A549 treated with AZD2906 at 1 μM for 4 hours (cell line): Measurements from ENCODE around the gene CHRM1. TPM values are rescaled to one million over a fixed set of nuclear protein-coding genes. Genes with fewer than 3 reads are reported as not detected.

Source experiments
- total RNA-seq: library from RNA; stranded (reverse); fragments of 200-300 nt; extraction: Qiagen RNA extraction; gene quantifications from 5 replicates; pipeline ENCODE4 v1.2.3, GENCODE V29; 2022

Gene CHRM1
- 0.03 to 0.08 TPM (median 0.07 TPM) in 4 of 5 replicates, not detected in the other for total RNA-seq

GRCh38 chr11:62921201-62921572 is at the start of gene CHRM1:
Gene CHRM1, minus strand, starts transcription at chr11:62921363. Its CDS starts 10,263 bp downstream, at chr11:62911100.

GRCh38 chr11:62880803-62881578 is 40.2 kb downstream of the CHRM1 start, which contains the start of gene SLC3A2:
Gene SLC3A2, plus strand, starts transcription at chr11:62880896. Its CDS starts 128 bp downstream, at chr11:62881024.

Other genes starting within 250 kb of the CHRM1 start
- gene UQCC3, start 249.7 kb downstream of the CHRM1 start, total RNA-seq = 23.4 to 38.0 TPM (median 35.7 TPM) in 5 replicates
- gene LBHD1, start 249.1 kb downstream of the CHRM1 start, total RNA-seq = 4.0 to 5.1 TPM (median 4.8 TPM) in 5 replicates
- 113 to 126 TPM (median 120 TPM) in 5 replicates for gene UBXN1, start 242.3 kb downstream of the CHRM1 start, total RNA-seq
- 0.07 to 0.10 TPM (median 0.08 TPM) in 3 of 5 replicates, not detected in the others for gene LRRN4CL, start 231.8 kb downstream of the CHRM1 start, total RNA-seq
- gene BSCL2, start 213.9 kb downstream of the CHRM1 start, total RNA-seq = 53.3 to 85.7 TPM (median 68.0 TPM) in 5 replicates
- gene GNG3, start 213.7 kb downstream of the CHRM1 start, total RNA-seq = not detected in 5 replicates
- 38.1 to 42.3 TPM (median 39.3 TPM) in 5 replicates for gene HNRNPUL2, start 193.9 kb downstream of the CHRM1 start, total RNA-seq
- gene TTC9C, start 192.9 kb downstream of the CHRM1 start, total RNA-seq = 28.8 to 30.0 TPM (median 29.4 TPM) in 5 replicates
- 1.3 to 1.8 TPM (median 1.5 TPM) in 5 replicates for gene ZBTB3, start 167.2 kb downstream of the CHRM1 start, total RNA-seq
- 161 to 178 TPM (median 174 TPM) in 5 replicates for gene POLR2G, start 159.8 kb downstream of the CHRM1 start, total RNA-seq
- gene TAF6L, start 150.0 kb downstream of the CHRM1 start, total RNA-seq = 12.2 to 15.7 TPM (median 14.0 TPM) in 5 replicates
- 68.8 to 94.9 TPM (median 86.7 TPM) in 5 replicates for gene TMEM179B, start 134.0 kb downstream of the CHRM1 start, total RNA-seq
- gene TMEM223, start 129.4 kb downstream of the CHRM1 start, total RNA-seq = 19.7 to 28.7 TPM (median 27.7 TPM) in 5 replicates
- gene NXF1, start 115.9 kb downstream of the CHRM1 start, total RNA-seq = 38.7 to 55.4 TPM (median 50.7 TPM) in 5 replicates
- 19.5 to 24.9 TPM (median 23.9 TPM) in 5 replicates for gene STX5, start 89.3 kb downstream of the CHRM1 start, total RNA-seq
- not detected in 5 replicates for gene TEX54, start 88.5 kb downstream of the CHRM1 start, total RNA-seq
- 74.3 to 82.0 TPM (median 79.5 TPM) in 5 replicates for gene WDR74, start 81.8 kb downstream of the CHRM1 start, total RNA-seq
- gene SLC3A2, start 40.5 kb downstream of the CHRM1 start, total RNA-seq = 893 to 1,052 TPM (median 950 TPM) in 5 replicates
- not detected in 5 replicates for gene SLC22A6, start 63.6 kb upstream of the CHRM1 start, total RNA-seq
- gene SLC22A8, start 94.5 kb upstream of the CHRM1 start, total RNA-seq = not detected in 5 replicates
- gene SLC22A24, start 222.9 kb upstream of the CHRM1 start, total RNA-seq = not detected in 5 replicates